C4-2B (cell line): ENCODE results near the gene BCL10.

Experiments
- H3K27ac ChIP-seq: fragments of 450-650 bp; 2 replicates; pipeline ENCODE4 v1.5.1; 2017
- ZFX ChIP-seq: fragments of 450-650 bp; IDR thresholded peaks from 2 replicates; pipeline ENCODE4 v1.6.1; 2017
- TF ChIP-seq, protein P1 (sequence below): fragments of 450-650 bp; conservative IDR thresholded peaks from 2 replicates; pipeline ENCODE4 v1.5.1; 2017; ENCODE audit warnings: mild to moderate bottlenecking

The BCL10 gene

DNA sequence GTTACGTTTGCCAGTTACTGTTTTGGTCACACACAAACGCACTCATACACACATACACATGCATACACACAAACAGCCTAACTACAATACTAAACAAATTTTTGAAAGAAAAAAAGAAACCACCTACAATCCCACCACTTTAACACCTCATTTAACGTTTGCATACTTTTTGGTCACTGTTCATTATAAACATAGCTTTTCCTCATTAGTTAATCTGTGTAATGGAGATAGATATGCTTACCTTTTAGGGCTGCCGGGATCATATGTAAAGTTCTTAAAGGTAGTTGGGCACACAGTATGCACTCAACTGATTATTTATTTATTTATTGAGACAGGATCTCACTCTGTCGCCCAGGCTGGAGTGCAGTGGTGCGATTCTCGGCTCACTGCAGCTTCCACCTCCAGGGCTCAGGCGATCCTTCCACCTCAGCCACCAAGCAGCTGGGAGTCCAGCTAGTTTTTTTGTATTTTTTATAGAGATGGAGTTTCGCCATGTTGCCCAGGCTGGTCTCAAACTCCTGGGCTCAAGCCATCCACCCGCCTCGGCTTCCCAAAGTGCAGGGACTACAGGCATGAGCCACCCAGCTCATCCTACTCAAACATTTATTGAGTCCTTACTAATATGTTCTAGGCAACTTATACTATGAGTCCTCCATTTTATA, 677 bp upstream of the BCL10 start:
- peak overlapping the region; percentile 92 for H3K27ac ChIP-seq
- TF ChIP-seq, protein P1, sequence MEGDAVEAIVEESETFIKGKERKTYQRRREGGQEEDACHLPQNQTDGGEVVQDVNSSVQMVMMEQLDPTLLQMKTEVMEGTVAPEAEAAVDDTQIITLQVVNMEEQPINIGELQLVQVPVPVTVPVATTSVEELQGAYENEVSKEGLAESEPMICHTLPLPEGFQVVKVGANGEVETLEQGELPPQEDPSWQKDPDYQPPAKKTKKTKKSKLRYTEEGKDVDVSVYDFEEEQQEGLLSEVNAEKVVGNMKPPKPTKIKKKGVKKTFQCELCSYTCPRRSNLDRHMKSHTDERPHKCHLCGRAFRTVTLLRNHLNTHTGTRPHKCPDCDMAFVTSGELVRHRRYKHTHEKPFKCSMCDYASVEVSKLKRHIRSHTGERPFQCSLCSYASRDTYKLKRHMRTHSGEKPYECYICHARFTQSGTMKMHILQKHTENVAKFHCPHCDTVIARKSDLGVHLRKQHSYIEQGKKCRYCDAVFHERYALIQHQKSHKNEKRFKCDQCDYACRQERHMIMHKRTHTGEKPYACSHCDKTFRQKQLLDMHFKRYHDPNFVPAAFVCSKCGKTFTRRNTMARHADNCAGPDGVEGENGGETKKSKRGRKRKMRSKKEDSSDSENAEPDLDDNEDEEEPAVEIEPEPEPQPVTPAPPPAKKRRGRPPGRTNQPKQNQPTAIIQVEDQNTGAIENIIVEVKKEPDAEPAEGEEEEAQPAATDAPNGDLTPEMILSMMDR = no peak
- no peak for TF ChIP-seq ZFX

DNA sequence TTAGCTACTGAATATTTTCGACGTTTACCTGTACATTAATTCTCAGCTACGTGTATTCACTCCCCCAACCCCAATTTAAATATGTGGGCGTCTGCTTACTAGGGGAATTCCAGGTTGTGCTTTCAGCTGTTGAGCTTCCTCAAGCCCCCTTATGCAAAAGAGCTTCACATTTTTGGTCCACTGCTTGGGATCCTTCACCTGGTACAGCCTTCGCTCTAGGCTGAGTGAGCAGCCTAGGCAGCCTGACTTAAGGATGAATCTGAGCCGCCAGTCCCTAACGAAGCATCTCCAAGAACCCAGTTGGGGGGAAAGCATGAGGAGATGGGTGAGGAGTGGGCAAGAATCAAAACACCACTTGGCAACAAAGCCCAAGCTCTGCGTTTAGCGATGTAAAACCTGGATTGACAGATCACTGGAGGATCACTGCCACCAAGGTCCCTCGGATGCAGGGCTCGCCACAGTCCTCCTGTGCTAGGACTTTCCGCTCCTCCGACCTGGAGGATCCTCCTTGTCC, 674 bp downstream of the BCL10 start:
- TF ChIP-seq, protein P1 = no peak
- no peak for TF ChIP-seq ZFX
- H3K27ac ChIP-seq = peak overlapping the region; percentile 92

DNA sequence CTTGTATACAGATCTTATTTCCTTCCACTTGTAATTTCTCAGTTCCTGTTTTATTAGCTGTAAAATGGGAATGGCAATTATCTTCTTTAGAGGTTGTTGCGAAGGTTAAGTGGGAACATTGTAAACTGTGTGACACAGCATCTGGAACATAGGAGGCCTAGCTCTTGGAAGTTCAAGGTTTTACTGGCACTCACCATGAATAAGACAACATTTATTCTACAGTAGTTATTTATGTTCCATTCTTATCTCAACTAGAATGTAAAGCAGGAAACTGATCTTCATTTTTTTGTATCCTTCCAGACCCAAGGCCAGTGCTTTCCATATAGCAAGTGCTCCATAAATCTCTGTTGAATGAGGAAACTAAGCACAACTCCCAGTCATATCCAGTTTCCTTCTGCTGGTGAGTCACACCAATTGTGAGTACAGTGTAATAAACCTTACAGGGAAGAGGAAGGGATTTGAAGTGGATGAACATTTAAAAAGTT, 1.4 kb downstream of the BCL10 start:
- TF ChIP-seq ZFX = no peak
- TF ChIP-seq, protein P1 = no peak
- H3K27ac ChIP-seq = no peak overlapping the region

DNA sequence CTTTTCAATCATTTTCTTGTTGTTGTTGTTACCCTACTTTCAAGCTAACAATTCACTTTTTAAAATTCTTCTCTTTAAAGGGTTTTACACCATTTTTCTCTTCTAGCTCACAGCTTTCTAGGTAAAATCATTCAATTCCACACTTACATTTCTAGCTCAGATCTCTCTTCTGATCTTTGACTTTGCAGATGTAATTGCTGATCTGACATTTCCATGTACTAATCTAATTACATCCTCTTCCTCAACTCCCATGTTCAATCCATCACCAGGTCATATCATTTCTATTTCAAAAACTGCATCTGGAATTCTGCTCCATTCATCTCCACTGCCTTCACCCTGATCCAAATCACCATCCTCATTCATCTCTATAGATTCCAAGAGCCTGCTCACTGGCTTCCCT, 3.0 kb downstream of the BCL10 start:
- TF ChIP-seq, protein P1 = no peak
- TF ChIP-seq ZFX = no peak
- H3K27ac ChIP-seq = no peak overlapping the region

- H3K27ac ChIP-seq = no peak overlapping the region
- TF ChIP-seq ZFX = no peak
- TF ChIP-seq, protein P1 = no peak
These were observed 7.4 kb downstream of the BCL10 start for GRCh38 chr1:85268801-85269585.

- TF ChIP-seq, protein P1 = no peak
- no peak for TF ChIP-seq ZFX
- no peak overlapping the region for H3K27ac ChIP-seq
These were observed 9.1 kb downstream of the BCL10 start for GRCh38 chr1:85267313-85267712.

DNA sequence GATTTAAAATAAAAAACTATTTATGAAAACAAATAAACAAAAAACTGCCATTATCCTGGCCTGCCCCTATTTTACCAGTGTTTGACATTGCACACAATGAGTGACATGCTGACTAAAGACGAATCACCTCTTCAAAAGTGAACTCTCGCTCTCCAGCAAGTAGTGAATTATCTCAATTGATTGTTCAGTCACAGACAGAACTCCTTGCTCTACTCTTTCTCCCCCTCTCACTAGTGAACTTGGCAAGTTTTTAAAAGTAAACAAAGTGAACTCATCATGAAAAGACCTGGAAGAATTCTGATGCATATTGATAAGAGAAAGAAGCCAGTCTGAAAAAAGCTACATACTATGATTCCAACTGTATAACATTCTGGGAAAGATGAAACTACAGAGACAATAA, 12.3 kb downstream of the BCL10 start:
- H3K27ac ChIP-seq = no peak overlapping the region
- TF ChIP-seq, protein P1 = no peak
- no peak for TF ChIP-seq ZFX
